BE2C (cell line): ENCODE data around the gene B3GNT3.

Source experiments
- DNase-seq: peaks from one replicate; pipeline ENCODE4 v3.0.0-alpha.2; 2020
- H3K27me3 ChIP-seq: fragments of 250-450 bp; sonication (Bioruptor Pico); 2 replicates; pipeline ENCODE4 v1.5.1; 2020; ENCODE audit warnings: mild to moderate bottlenecking
- H3K36me3 ChIP-seq: fragments of 250-450 bp; sonication (Bioruptor Pico); 2 replicates; pipeline ENCODE4 v1.5.1; 2020; ENCODE audit warnings: mild to moderate bottlenecking
- H3K4me1 ChIP-seq: fragments of 250-450 bp; sonication (Bioruptor Pico); 2 replicates; pipeline ENCODE4 v1.5.1; 2020
- H3K4me3 ChIP-seq: 2 replicates; pipeline ENCODE4 v1.5.1; 2011; ENCODE audit warnings: low read depth, low read length
- H3K9me3 ChIP-seq: fragments of 250-450 bp; sonication (Bioruptor Pico); 2 replicates; pipeline ENCODE4 v1.5.1; 2020
- CTCF ChIP-seq: IDR thresholded peaks from 2 replicates; pipeline ENCODE4 v1.5.1; 2012; ENCODE audit warnings: mild to moderate bottlenecking, low read depth, low read length

Gene B3GNT3

GRCh38 chr19:17765069-17765618 is 29.8 kb upstream of the B3GNT3 start:
- Histone ChIP-seq H3K27me3 (no peaks in the 10 kb centered on the region), H3K4me1 (no peaks in the 10 kb centered on the region), H3K9me3 (no peaks in the 10 kb centered on the region), H3K36me3 (no peaks in the 10 kb centered on the region), H3K4me3 (no peak overlapping the region)
- DNase-seq, result no peak
- no peak for TF ChIP-seq CTCF

GRCh38 chr19:17766543-17767131 is 28.3 kb upstream of the B3GNT3 start:
- H3K4me1 ChIP-seq, result no peaks in the 10 kb centered on the region
- no peaks in the 10 kb centered on the region for H3K9me3 ChIP-seq
- TF ChIP-seq CTCF, result peak; percentile 40; the same call in 1 of the 2 replicates
- no peaks in the 10 kb centered on the region for H3K27me3 ChIP-seq
- DNase-seq, result peak; percentile 48
- no peaks in the 10 kb centered on the region for H3K36me3 ChIP-seq
- no peak overlapping the region for H3K4me3 ChIP-seq

- DNase-seq, result no peak
- Histone ChIP-seq H3K9me3 (no peaks in the 10 kb centered on the region), H3K4me3 (no peak overlapping the region), H3K36me3 (no peaks in the 10 kb centered on the region), H3K4me1 (no peaks in the 10 kb centered on the region), H3K27me3 (no peaks in the 10 kb centered on the region)
- no peak for TF ChIP-seq CTCF
These were observed 27.4 kb upstream of the B3GNT3 start for GRCh38 chr19:17767559-17767958.

- Histone ChIP-seq H3K27me3 (no peaks in the 10 kb centered on the region), H3K9me3 (no peaks in the 10 kb centered on the region), H3K36me3 (no peaks in the 10 kb centered on the region), H3K4me3 (no peak overlapping the region), H3K4me1 (peaks cover 3% of the 10 kb centered on the region; the same call in 1 of the 2 replicates)
- TF ChIP-seq CTCF, result no peak
- no peak for DNase-seq
These were observed 24.3 kb upstream of the B3GNT3 start for GRCh38 chr19:17770613-17771012.

GRCh38 chr19:17772172-17772571 is 22.8 kb upstream of the B3GNT3 start:
- Histone ChIP-seq H3K36me3 (no peaks in the 10 kb centered on the region), H3K4me1 (peaks cover 3% of the 10 kb centered on the region; the same call in 1 of the 2 replicates), H3K4me3 (no peak overlapping the region), H3K27me3 (no peaks in the 10 kb centered on the region), H3K9me3 (no peaks in the 10 kb centered on the region)
- no peak for TF ChIP-seq CTCF
- no peak for DNase-seq

GRCh38 chr19:17775245-17775927 is 19.6 kb upstream of the B3GNT3 start:
- no peaks in the 10 kb centered on the region for H3K27me3 ChIP-seq
- no peak overlapping the region for H3K4me3 ChIP-seq
- peaks cover 3% of the 10 kb centered on the region; the same call in 1 of the 2 replicates for H3K4me1 ChIP-seq
- DNase-seq, result peak; percentile 80
- H3K36me3 ChIP-seq, result no peaks in the 10 kb centered on the region
- TF ChIP-seq CTCF, result peak; percentile 90
- H3K9me3 ChIP-seq, result no peaks in the 10 kb centered on the region
